ENCODE data around the gene TRMT112.

- TF ChIP-seq POLR2A (IDR thresholded peaks at IDR 0.05): no peak
- TF ChIP-seq CTCF (IDR thresholded peaks at IDR 0.05): peak in 1 of 6 experiments; percentile 12
These were observed 39.4 kb upstream of the TRMT112 start for GRCh38 chr11:64356498-64357411.

Data from thyroid gland (tissue), 4 donors.